Smooth muscle cell of the brain vasculature (primary cell): ENCODE results near the gene SMCO3.

ENCODE experiments used
- DNase-seq: peaks from one replicate; pipeline ENCODE4 v3.0.0-alpha.2; 2012; ENCODE audit warnings: low read depth, low spot score

Gene SMCO3

GRCh38 chr12:14827043-14827442, 13.1 kb upstream of the SMCO3 start:
- no peak for DNase-seq

GRCh38 chr12:14826491-14826890, 12.5 kb upstream of the SMCO3 start:
- no peak for DNase-seq

GRCh38 chr12:14825256-14825655, 11.3 kb upstream of the SMCO3 start:
- no peak for DNase-seq

- DNase-seq = no peak
These were observed 10.1 kb upstream of the SMCO3 start for GRCh38 chr12:14824012-14824634.

GRCh38 chr12:14811486-14811885, 2.5 kb downstream of the SMCO3 start:
- DNase-seq = no peak

GRCh38 chr12:14810953-14811483, 3.0 kb downstream of the SMCO3 start:
- DNase-seq = no peak

- DNase-seq = no peak
These were observed 3.6 kb downstream of the SMCO3 start for GRCh38 chr12:14810167-14810952.

DNA sequence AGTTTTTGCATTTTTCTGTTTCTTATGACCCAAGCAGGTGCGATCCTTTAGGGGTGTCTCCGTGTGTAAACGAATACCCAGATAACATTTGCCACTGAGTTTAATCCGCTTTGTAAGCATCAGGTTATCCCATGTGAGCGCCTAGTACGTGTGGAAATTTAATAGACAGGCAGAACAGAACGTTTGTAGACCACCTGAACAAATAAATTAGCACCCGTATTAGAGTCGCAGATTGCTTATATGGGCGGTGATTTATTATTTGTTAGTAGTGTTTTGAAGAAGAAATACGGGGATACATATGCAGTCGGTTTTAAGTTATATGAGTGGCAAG, 10.2 kb downstream of the SMCO3 start:
- no peak for DNase-seq

- DNase-seq = peak; percentile 97
These were observed 10.8 kb downstream of the SMCO3 start, which contains the start of the genes C12orf60 and WBP11 for GRCh38 chr12:14803011-14803829. C12orf60 (plus strand) TSS chr12:14803670; CDS start chr12:14822936, 19,266 bp downstream. WBP11 (minus strand) TSS chr12:14803478; CDS start chr12:14801383, 2,095 bp downstream.

DNA sequence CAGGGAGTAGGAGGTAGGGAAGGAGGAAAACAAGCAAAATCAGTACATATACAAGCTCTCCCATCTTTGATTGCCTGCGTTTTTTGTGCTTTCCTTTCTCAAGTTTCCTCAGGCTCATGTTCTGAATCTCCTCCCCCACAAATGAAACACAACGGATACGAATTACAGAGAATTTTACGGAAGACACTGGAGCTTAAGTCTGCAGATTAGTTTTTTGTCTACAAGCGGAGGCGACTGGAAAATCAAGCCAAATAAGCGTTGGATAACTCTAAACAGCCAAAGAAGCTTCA, 11.3 kb downstream of the SMCO3 start:
- no peak for DNase-seq

DNA sequence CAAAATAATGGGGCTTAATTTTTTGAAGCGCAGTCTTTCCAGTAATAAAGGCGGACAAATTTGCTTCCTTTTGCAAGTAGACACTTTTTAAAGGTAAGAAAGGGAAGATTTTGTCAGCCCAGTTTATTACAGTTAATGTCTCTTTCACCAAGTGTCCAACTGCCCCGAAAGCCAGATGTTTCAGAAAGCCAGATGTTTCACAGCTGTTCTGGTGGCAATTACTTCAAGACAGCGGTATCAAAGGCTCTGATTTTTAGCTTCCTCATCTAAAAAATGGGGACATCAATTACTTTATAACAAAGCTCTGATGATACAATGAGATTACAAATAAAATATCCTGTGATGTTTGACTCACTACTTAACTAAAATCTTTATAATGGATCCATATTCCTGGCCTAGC, 11.7 kb downstream of the SMCO3 start:
- no peak for DNase-seq

DNA sequence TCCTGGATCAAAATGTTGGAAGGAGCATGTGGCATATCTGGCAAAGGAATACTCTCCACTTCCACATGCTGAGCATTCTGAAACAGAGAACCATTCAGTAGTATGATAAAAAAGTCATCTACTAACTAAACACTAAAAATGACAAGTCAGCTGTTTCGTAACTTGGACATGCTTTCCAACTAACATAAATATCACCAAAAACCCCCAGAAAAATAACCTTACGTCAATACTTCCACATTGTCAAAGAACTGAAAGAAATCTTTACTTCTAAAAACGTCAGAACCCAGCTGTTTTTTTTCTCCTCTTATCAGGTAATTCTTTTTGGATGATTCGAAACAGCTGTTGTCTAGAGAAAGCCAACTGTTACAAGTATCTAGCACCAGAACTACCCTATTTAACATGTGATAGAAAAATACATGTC, 18.9 kb downstream of the SMCO3 start:
- no peak for DNase-seq

GRCh38 chr12:14785568-14785967, 28.4 kb downstream of the SMCO3 start:
- no peak for DNase-seq

- DNase-seq = no peak
These were observed 29.5 kb downstream of the SMCO3 start for GRCh38 chr12:14784471-14784870.

GRCh38 chr12:14782756-14783155, 31.2 kb downstream of the SMCO3 start:
- no peak for DNase-seq

GRCh38 chr12:14781563-14781962, 32.4 kb downstream of the SMCO3 start:
- no peak for DNase-seq

DNA sequence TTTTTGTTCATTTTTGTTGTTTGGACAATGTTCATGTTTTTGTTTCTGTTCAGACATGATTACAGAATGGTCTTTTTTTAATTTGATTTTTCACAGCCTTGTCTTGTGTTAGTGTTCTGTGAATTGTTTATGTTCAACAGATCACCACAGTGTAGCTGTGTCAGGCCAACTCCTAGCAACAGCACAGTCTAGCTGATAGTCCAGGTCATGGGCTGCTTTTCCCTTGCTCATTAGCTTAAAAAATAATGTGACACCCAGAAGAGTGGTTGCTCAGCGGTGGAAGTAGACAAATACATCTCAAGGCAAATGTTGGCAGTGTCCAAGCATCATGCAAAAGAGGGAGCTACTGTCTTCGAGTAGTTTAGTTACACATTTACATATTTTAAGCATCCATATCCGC, 33.1 kb downstream of the SMCO3 start:
- no peak for DNase-seq

DNA sequence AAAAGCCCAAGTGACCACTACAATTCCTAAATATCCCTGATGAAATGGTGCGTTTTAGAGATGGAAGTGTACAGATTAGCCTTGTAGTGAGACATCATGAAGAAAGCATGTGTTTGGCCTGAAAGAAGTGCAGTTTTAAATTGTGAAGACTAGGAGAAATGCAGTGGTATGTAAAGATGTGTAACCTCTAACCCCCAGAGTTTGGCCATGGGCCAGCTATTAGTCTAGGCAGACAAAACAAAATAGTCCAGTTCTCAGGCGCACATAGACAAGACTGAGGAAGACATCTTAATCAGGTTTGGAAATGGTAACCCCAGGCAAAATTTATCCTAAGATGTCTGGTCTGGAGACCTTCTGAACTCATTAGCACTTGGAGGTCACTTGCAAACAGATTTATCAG, 34.1 kb downstream of the SMCO3 start:
- no peak for DNase-seq

DNA sequence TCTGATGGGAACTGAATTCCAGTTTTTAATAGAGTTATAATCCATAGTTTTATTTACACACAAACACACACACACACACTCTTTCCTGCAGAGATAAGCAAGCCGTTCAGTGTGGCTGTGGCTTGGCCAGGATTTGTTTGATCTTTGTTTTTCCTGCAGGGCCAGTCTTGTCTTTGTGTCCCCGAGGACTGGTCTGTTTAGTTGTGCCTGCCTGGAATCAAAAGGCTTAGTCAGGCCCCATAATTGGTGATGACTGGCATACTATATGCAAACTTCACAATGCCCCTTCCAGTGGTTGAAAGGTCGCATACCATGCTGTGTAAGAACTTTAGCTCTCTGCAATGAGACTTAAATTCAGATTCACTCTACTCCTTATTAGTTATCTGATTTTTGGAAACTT, 36.7 kb downstream of the SMCO3 start:
- no peak for DNase-seq

DNA sequence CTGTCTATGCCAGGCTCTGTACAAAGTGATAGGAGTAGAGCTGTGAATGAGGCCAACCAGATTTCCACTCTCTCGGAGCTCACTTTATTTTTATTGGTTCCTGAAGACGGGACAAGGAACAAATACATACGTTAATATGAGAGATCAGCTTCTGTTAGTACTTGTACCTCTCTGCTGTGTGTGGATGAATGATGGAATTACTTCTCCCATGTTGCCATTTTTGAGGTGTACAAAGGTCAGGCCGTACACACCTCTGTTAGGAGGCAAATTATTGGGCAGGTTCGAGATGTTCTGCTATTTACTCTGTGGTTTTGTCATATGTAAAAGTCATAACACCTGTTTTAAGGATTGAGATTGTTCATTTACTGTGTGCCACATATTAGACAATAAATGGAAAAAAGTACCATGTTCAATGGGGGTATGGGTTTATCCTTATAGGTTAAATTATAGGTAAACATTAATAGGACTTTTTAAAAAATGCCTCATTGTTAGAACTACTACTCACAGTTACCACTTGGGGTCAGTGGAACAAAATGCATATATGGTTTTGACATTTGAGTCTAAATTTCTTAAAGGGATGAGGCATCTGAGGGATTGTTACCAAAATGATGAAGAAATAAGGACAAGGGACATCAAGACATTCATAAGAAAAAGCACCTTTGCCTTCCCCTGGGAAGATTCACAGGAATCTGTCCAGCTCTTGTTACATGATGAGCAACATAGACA, 37.6 kb downstream of the SMCO3 start:
- DNase-seq = no peak

DNA sequence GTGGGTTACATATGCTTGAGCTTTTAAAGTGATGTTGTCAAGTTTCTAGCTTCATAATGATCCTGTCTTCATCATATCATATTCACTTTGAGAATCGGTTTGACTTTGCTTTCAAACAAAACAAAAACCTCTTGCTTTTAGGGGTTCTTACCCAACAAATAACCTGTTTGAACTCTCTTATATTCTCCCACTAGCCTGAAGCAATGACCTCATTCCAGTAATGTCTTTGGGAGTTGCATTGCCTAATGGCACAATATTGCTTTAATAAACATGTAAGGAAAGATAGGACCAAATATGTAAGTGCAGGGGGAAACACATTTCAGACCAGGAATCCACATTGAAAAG, 38.4 kb downstream of the SMCO3 start:
- no peak for DNase-seq
